Gastroesophageal sphincter (tissue), 2 donors: Measurements from ENCODE around the gene HSD17B13.

ENCODE experiments used
- POLR2A ChIP-seq, 2 donors: fragments of 450-650 bp; IDR thresholded peaks; one replicate each; pipeline ENCODE4 v1.6.1; 2017; ENCODE audit warnings: antibody characterized with exemption in 2 of 2, mild to moderate bottlenecking in 2 of 2, moderate library complexity in 1 of 2
- POLR2AphosphoS5 ChIP-seq: sonication (generic); formaldehyde crosslinking; IDR thresholded peaks from one replicate; pipeline ENCODE4 v1.6.1; 2017; ENCODE audit warnings: antibody characterized with exemption

- TF ChIP-seq POLR2AphosphoS5 (no peak), POLR2A (IDR thresholded peaks at IDR 0.05) (no peak)
Measured at GRCh38 chr4:87339440-87339839, 16.8 kb upstream of the HSD17B13 start.
